Activated CD8-positive, alpha-beta memory T cell treated with anti-CD3 and anti-CD28 coated beads, Interleukin-2, amount 50 U/mL, for 48 hours (primary cell): ENCODE results near the gene ALOX5AP.

ENCODE experiments used
- DNase-seq: peaks from one replicate; pipeline ENCODE4 v3.0.0-alpha.2; 2020

ALOX5AP gene

GRCh38 chr13:30770929-30771328, 35.6 kb downstream of the ALOX5AP start:
- no peak for DNase-seq

DNA sequence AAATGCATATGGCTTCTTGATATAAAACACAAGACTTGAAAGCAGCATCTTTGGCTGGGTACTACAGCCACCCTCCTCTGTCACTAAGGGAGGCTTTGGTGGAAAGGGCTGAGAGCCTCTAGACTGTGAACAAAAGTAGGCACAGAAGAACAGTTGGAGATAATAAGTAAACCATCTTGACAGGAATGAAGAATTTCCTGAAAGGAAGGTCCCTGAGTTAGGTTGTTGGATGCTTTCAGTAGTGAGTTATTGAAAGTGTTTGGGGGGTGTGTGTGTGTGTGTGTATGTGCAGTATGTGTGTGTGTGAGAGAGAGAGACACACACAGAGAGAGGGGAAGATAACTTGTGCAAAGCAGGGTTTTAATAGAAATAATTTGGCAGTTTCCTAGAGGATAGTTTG, 38.2 kb downstream of the ALOX5AP start:
- no peak for DNase-seq

GRCh38 chr13:30774214-30774730, 38.9 kb downstream of the ALOX5AP start:
- no peak for DNase-seq

DNA sequence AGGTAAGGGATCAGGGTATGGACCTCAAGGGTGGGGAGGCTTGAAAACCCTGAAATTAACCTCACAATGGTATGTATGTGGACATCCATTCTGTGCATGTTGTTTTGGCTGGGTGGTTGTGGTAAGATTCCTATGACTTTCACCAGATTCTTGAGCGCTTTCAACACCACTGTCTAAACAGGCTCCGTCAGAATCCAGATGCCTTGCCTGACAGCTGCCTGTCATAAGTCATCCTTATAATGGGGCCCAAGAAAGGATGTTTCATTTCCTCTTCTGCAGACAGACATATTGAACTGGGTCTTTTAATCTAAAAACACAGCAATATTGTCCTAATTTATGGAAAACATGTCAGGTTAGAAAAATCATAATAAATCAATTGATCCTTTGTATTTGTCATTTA, 41.3 kb downstream of the ALOX5AP start:
- DNase-seq, result no peak

GRCh38 chr13:30779016-30779415, 43.7 kb downstream of the ALOX5AP start:
- DNase-seq, result no peak

DNA sequence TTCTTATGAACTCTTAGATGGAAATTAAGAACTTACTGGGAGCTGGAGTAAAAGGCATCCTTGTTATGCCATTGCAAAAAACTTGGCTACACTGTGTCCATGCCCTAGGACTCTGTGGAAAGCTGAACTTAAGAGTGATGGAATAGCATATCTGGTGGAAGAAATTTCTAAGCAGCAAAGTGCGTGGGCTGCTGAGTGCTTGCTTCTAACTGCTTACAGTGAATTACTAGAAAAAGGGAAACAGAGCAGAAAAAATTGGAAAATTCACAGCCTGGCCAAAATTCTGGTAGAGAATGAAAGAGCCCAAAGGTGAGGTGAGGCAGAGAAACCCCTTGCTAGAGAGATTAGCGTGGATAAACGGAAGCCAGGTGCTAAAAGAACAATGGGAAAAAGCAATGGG, 44.3 kb downstream of the ALOX5AP start:
- no peak for DNase-seq

GRCh38 chr13:30780338-30780981, 45.1 kb downstream of the ALOX5AP start:
- no peak for DNase-seq

DNA sequence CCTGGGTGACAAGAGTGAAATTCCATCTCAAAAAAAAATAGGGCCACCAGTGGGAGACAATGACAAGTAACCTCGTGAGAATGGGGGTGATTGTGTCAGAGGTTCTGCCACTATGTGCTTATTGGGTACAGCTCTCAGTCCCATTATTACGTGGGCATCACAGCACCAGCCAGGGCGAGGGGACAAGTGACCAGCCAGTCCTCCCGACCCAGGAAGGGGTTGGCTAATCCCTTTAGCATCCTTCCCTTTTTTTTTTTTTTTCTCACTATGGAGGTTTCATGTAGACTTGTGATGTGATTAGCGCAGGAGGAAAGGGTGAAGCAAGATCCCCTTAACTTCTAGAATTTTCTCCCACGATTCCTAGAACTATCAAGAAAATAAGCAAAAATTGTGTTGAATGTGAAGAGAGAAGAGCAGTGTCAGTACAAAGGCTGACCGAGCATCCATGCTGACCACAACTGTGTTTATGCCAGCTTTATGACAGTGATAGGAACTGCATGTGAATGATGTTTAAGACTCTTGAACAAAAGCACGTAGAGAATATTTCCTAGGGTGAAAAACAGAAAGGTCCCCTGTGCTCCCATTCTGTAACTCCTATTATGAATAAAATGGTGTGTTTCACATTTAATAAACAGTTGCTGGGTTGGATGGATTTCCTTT, 50.0 kb downstream of the ALOX5AP start:
- no peak for DNase-seq

- DNase-seq, result no peak
Observed at GRCh38 chr13:30786648-30787047, 51.3 kb downstream of the ALOX5AP start.

GRCh38 chr13:30787738-30788525, 52.6 kb downstream of the ALOX5AP start:
- no peak for DNase-seq

- DNase-seq, result no peak
Observed at GRCh38 chr13:30789166-30789862, 54.0 kb downstream of the ALOX5AP start.

GRCh38 chr13:30790592-30790991, 55.2 kb downstream of the ALOX5AP start:
- DNase-seq, result no peak

DNA sequence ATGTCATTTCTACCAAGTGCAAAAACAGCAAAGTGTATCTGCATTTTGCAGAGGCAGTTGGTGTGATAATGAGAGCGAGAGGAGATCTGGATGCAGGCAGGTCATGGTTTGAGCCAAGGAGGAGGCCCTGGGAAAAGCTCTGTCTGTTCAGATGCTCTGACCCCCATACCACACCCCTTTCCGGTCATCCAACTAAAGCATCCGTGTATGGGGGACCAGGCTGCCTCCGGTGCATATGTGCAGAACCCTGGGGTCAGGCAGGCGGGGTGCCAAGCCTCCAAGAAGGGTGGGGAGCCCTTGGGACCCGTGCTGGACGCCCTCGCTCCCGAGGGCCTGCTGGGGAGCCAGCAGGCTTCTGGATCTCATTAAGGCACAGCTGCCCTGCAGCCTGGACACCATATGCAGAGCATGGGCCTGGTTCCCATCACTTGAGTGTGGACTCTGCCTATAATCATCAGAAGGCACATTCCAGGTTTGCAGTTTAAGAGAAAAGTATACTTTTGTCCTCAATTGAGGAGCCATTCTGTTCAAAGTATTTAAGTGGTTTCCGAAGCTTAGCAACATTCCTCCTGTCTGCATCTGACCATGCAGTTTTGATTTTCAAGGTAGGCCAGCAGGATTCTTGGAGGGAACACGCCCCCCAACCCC, 56.1 kb downstream of the ALOX5AP start:
- DNase-seq, result no peak

- no peak for DNase-seq
Observed at GRCh38 chr13:30792285-30793000, 57.1 kb downstream of the ALOX5AP start.

DNA sequence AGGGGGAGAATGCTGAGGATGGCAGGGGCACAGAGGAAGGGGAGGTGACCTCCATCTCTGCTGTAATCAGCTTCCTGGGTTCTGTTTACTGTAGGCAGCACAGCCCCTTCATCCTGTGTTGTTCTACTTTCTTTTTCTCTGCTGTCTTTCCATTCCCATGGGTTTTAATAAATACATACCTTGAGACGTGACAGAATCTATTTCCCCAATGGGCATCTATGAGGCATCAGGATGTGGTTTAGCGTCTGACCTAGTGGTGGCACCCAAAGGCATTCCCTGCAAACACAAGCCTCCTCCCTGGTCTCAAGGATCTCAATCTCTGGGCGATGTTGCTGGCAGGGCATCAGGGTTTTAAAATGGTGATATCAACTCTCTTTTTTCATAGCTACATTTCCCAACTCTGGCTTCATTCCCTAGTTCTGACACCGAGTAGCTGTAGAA, 60.8 kb downstream of the ALOX5AP start:
- DNase-seq, result no peak

- DNase-seq, result no peak
Observed at GRCh38 chr13:30796631-30797601, 61.6 kb downstream of the ALOX5AP start.

GRCh38 chr13:30797847-30798535, 62.6 kb downstream of the ALOX5AP start:
- DNase-seq, result no peak

- DNase-seq, result no peak
Observed at GRCh38 chr13:30798776-30799355, 63.5 kb downstream of the ALOX5AP start.

GRCh38 chr13:30799356-30799824, 64.0 kb downstream of the ALOX5AP start:
- no peak for DNase-seq
